MG63 (cell line): ENCODE data around the gene MYCBP2. TPM values are rescaled to one million over a fixed set of nuclear protein-coding genes. Genes with fewer than 3 reads are reported as not detected.

Experiments
- DNase-seq: peaks from one replicate; pipeline ENCODE4 v3.0.0-alpha.2; 2020
- H3K27me3 ChIP-seq: fragments of 250-450 bp; sonication (Bioruptor Pico); 2 replicates; pipeline ENCODE4 v1.5.1; 2020; ENCODE audit warnings: mild to moderate bottlenecking, moderate library complexity
- H3K36me3 ChIP-seq: fragments of 250-450 bp; sonication (Bioruptor Pico); 2 replicates; pipeline ENCODE4 v1.5.1; 2020; ENCODE audit warnings: mild to moderate bottlenecking, moderate library complexity
- H3K4me3 ChIP-seq: fragments of 250-450 bp; sonication (Bioruptor Pico); 2 replicates; pipeline ENCODE4 v1.5.1; 2020; ENCODE audit warnings: mild to moderate bottlenecking, moderate library complexity
- H3K9me3 ChIP-seq: fragments of 250-450 bp; sonication (Bioruptor Pico); 2 replicates; pipeline ENCODE4 v1.5.1; 2020; ENCODE audit warnings: mild to moderate bottlenecking, moderate library complexity
- total RNA-seq: library from RNA; depleted of rRNA; stranded (reverse); fragments of >200 nt; shearing (Covaris generic); gene quantifications from 2 replicates; pipeline ENCODE4 v1.2.3, GENCODE V29; 2014; ENCODE audit warnings: low replicate concordance

MYCBP2 gene
- total RNA-seq, 1 experiment from 2014 or later, result 20.5 TPM

- no peaks in the 10 kb centered on the region for H3K9me3 ChIP-seq
- H3K4me3 ChIP-seq, result no peak overlapping the region
- H3K27me3 ChIP-seq, result no peaks in the 10 kb centered on the region
- no peaks in the 10 kb centered on the region for H3K36me3 ChIP-seq
- no peak for DNase-seq
Observed at GRCh38 chr13:77345150-77345780, 18.4 kb upstream of the MYCBP2 start.

GRCh38 chr13:77343841-77344240 lies 16.9 kb upstream of the MYCBP2 start:
- Histone ChIP-seq H3K27me3 (no peaks in the 10 kb centered on the region), H3K4me3 (no peak overlapping the region), H3K9me3 (no peaks in the 10 kb centered on the region), H3K36me3 (no peaks in the 10 kb centered on the region)
- no peak for DNase-seq

- Histone ChIP-seq H3K9me3 (no peaks in the 10 kb centered on the region), H3K36me3 (no peaks in the 10 kb centered on the region), H3K4me3 (no peak overlapping the region), H3K27me3 (no peaks in the 10 kb centered on the region)
- no peak for DNase-seq
Observed at GRCh38 chr13:77339408-77339807, 12.5 kb upstream of the MYCBP2 start.

- H3K27me3 ChIP-seq, result no peaks in the 10 kb centered on the region
- H3K36me3 ChIP-seq, result no peaks in the 10 kb centered on the region
- no peak for DNase-seq
- no peaks in the 10 kb centered on the region for H3K9me3 ChIP-seq
- H3K4me3 ChIP-seq, result no peak overlapping the region
Observed at GRCh38 chr13:77338961-77339401, 12.1 kb upstream of the MYCBP2 start.

GRCh38 chr13:77338329-77338728 lies 11.4 kb upstream of the MYCBP2 start:
- Histone ChIP-seq H3K4me3 (no peak overlapping the region), H3K9me3 (no peaks in the 10 kb centered on the region), H3K27me3 (no peaks in the 10 kb centered on the region), H3K36me3 (no peaks in the 10 kb centered on the region)
- no peak for DNase-seq

- Histone ChIP-seq H3K4me3 (no peak overlapping the region), H3K27me3 (no peaks in the 10 kb centered on the region), H3K9me3 (no peaks in the 10 kb centered on the region), H3K36me3 (no peaks in the 10 kb centered on the region)
- DNase-seq, result no peak
Observed at GRCh38 chr13:77337159-77337558, 10.3 kb upstream of the MYCBP2 start.

- DNase-seq, result no peak
- no peaks in the 10 kb centered on the region for H3K36me3 ChIP-seq
- no peaks in the 10 kb centered on the region for H3K27me3 ChIP-seq
- no peaks in the 10 kb centered on the region for H3K9me3 ChIP-seq
- no peak overlapping the region for H3K4me3 ChIP-seq
Observed at GRCh38 chr13:77335543-77335942, 8.6 kb upstream of the MYCBP2 start.

- Histone ChIP-seq H3K27me3 (no peaks in the 10 kb centered on the region), H3K4me3 (no peak overlapping the region), H3K36me3 (no peaks in the 10 kb centered on the region), H3K9me3 (no peaks in the 10 kb centered on the region)
- DNase-seq, result no peak
Observed at GRCh38 chr13:77333594-77333993, 6.7 kb upstream of the MYCBP2 start.

- H3K36me3 ChIP-seq, result no peaks in the 10 kb centered on the region
- H3K4me3 ChIP-seq, result no peak overlapping the region
- H3K9me3 ChIP-seq, result no peaks in the 10 kb centered on the region
- no peak for DNase-seq
- no peaks in the 10 kb centered on the region for H3K27me3 ChIP-seq
Observed at GRCh38 chr13:77331421-77331820, 4.5 kb upstream of the MYCBP2 start.

- no peak for DNase-seq
Observed at GRCh38 chr13:77329911-77330584, 3.2 kb upstream of the MYCBP2 start.

GRCh38 chr13:77329133-77329910 lies 2.4 kb upstream of the MYCBP2 start:
- DNase-seq, result peak; percentile 90
- H3K27me3 ChIP-seq, result no peaks in the 10 kb centered on the region
- H3K4me3 ChIP-seq, result peak overlapping the region; percentile 75
- no peaks in the 10 kb centered on the region for H3K36me3 ChIP-seq
- H3K9me3 ChIP-seq, result no peaks in the 10 kb centered on the region

More at GRCh38 chr13:77329911-77330584, 3.2 kb upstream of the MYCBP2 start:
- H3K36me3 ChIP-seq, result no peaks in the 10 kb centered on the region
- H3K27me3 ChIP-seq, result no peaks in the 10 kb centered on the region
- H3K9me3 ChIP-seq, result no peaks in the 10 kb centered on the region
- H3K4me3 ChIP-seq, result peak overlapping the region; percentile 75

- no peaks in the 10 kb centered on the region for H3K27me3 ChIP-seq
Observed at GRCh38 chr13:77328819-77329132, 1.9 kb upstream of the MYCBP2 start.

GRCh38 chr13:77325371-77325980 lies 1.4 kb downstream of the MYCBP2 start:
- H3K27me3 ChIP-seq, result no peaks in the 10 kb centered on the region
- no peak for DNase-seq
- peak overlapping the region; percentile 82 for H3K4me3 ChIP-seq
- no peaks in the 10 kb centered on the region for H3K9me3 ChIP-seq
- no peaks in the 10 kb centered on the region for H3K36me3 ChIP-seq

More at GRCh38 chr13:77328819-77329132, 1.9 kb upstream of the MYCBP2 start:
- Histone ChIP-seq H3K4me3 (peak overlapping the region; percentile 75), H3K36me3 (no peaks in the 10 kb centered on the region), H3K9me3 (no peaks in the 10 kb centered on the region)
- no peak for DNase-seq

- Histone ChIP-seq H3K9me3 (no peaks in the 10 kb centered on the region), H3K36me3 (no peaks in the 10 kb centered on the region), H3K27me3 (no peaks in the 10 kb centered on the region), H3K4me3 (no peak overlapping the region)
- no peak for DNase-seq
Observed at GRCh38 chr13:77323858-77324257, 3.0 kb downstream of the MYCBP2 start.

GRCh38 chr13:77319536-77319935 lies 7.4 kb downstream of the MYCBP2 start:
- Histone ChIP-seq H3K36me3 (no peaks in the 10 kb centered on the region), H3K9me3 (no peaks in the 10 kb centered on the region), H3K27me3 (no peaks in the 10 kb centered on the region), H3K4me3 (no peak overlapping the region)
- no peak for DNase-seq

- H3K27me3 ChIP-seq, result no peaks in the 10 kb centered on the region
- DNase-seq, result no peak
- no peaks in the 10 kb centered on the region for H3K9me3 ChIP-seq
- no peaks in the 10 kb centered on the region for H3K36me3 ChIP-seq
- H3K4me3 ChIP-seq, result no peak overlapping the region
Observed at GRCh38 chr13:77318741-77319140, 8.2 kb downstream of the MYCBP2 start.

GRCh38 chr13:77316430-77316829 lies 10.5 kb downstream of the MYCBP2 start:
- Histone ChIP-seq H3K27me3 (no peaks in the 10 kb centered on the region), H3K36me3 (no peaks in the 10 kb centered on the region), H3K9me3 (no peaks in the 10 kb centered on the region), H3K4me3 (no peak overlapping the region)
- DNase-seq, result no peak
